Limb (tissue), 2 donors: ENCODE measurements around the gene TANK.
"Not testable (repeated sequence)": the region's sequence is repeated elsewhere in the genome, so short reads cannot be mapped to it uniquely, and the experiment has no call there.

Experiments
- DNase-seq, 2 donors: peaks; one replicate each; pipeline ENCODE4 v3.0.0-alpha.2; 2016; ENCODE audit errors: extremely low spot score in 2 of 2

TANK gene

DNA sequence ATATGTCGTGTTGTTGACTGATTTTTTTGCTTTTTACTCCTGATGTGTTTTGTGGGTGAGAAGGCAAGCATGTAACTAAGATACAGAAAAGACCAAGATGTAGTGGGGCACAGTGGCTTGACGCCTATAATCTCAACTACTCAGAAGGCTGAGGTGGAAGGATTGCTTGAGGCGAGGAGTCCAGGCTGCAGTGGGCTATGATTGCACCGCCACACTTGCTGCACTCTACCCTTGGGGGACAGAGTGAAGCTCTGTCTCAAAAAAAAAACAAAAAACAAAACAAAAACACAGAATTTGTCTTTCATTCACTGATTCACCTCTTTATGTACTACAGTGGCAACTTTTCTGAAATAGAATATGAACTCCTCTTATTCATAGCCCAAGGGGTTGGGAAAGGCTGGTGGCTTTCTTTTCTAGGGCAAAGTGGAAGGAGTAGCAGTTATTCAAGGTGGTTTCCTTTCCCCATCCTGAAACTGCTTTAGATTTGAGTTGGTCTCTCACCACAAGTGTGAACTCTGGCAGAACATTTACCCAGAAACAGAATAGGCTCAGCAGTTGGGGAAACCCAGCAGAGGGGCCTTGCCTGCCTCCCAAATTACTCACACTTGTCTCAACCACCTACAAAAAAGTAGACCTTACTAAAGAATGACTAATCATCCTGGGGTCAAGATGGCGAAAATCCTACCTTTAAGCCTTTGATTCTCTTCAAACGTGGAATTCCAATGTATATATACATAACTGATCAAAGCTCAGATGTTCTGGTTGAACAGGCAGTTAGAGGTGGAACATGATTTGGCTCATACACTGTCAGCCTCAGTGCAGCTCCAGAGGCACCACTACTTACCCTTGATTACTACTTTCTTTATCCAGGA, 6.5 kb downstream of the TANK start:
- DNase-seq: no peak

GRCh38 chr2:161169335-161169734, 9.1 kb downstream of the TANK start:
- no peak for DNase-seq

GRCh38 chr2:161170377-161170776, 10.1 kb downstream of the TANK start:
- no peak for DNase-seq

- DNase-seq: no peak
Measured at GRCh38 chr2:161170958-161171932, 11.0 kb downstream of the TANK start.

- no peak for DNase-seq
Measured at GRCh38 chr2:161172901-161173540, 12.8 kb downstream of the TANK start.

- no peak for DNase-seq
Measured at GRCh38 chr2:161173541-161174194, 13.4 kb downstream of the TANK start.

DNA sequence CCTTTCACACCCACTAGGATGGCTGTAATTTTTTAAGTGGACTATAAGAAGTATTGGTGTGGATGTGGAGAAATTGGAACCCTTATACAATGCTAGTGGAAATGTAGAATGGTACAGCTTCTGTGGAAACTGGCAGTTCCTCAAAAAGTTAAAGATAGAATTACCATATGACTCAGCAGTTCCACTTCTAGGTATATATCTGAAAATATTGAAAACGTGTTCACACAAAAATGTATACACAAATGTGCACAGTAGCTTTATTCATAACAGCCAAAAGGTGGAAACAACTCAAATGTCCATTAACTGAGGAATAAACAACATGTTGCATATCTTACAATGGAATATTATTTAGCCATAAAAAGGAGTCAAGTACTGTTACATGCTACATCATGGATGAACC, 17.7 kb downstream of the TANK start:
- DNase-seq: no peak

GRCh38 chr2:161178756-161179155, 18.5 kb downstream of the TANK start:
- DNase-seq: no peak

DNA sequence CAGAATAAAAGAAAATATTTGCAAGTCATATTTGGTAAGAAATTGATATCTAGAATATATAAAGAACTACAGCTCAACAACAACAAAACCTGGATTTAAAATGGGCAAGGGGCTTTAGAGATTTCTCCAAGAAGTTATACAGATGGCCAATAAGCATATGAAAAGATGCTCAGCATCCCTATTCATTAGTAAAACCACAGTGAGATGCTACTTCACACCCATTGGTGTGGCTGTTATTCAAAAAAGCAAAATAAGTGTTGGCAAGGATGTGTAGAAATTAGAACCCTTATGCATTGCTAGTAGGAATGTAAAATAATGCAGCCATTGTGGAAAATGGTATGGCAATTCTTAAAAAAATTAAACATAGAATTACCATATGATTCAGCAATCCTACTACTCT, 29.8 kb downstream of the TANK start:
- no peak for DNase-seq

GRCh38 chr2:161195602-161196001, 35.4 kb downstream of the TANK start:
- not testable (repeated sequence) for DNase-seq

GRCh38 chr2:161199912-161200701, 39.9 kb downstream of the TANK start:
- no peak for DNase-seq

GRCh38 chr2:161204846-161205245, 44.6 kb downstream of the TANK start:
- DNase-seq: no peak

- DNase-seq: no peak
Measured at GRCh38 chr2:161206471-161207032, 46.3 kb downstream of the TANK start.

DNA sequence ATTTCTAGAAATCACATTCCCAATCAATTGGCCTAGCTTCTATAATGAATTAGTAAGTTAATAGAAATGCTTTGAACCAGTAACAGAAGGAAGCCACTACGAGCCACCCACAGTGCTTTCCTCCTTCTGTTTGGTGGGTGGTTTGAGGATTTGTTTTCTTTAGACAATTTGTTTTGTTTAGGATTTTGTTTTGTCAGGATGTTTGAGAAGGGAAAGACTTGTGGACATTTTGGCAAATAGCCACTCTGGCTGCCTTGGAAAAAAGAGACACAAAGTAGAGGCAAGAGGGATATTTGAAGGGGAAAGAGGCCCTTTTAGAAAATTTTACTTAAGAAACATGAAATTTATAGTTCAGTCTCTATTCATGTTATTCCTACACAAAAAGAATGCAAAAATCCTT, 47.7 kb downstream of the TANK start:
- no peak for DNase-seq

- no peak for DNase-seq
Measured at GRCh38 chr2:161208527-161209139, 48.4 kb downstream of the TANK start.

GRCh38 chr2:161209902-161210301, 49.7 kb downstream of the TANK start:
- DNase-seq: no peak

- DNase-seq: no peak
Measured at GRCh38 chr2:161217597-161218185, 57.5 kb downstream of the TANK start.

- no peak for DNase-seq
Measured at GRCh38 chr2:161219211-161219610, 59.0 kb downstream of the TANK start.

DNA sequence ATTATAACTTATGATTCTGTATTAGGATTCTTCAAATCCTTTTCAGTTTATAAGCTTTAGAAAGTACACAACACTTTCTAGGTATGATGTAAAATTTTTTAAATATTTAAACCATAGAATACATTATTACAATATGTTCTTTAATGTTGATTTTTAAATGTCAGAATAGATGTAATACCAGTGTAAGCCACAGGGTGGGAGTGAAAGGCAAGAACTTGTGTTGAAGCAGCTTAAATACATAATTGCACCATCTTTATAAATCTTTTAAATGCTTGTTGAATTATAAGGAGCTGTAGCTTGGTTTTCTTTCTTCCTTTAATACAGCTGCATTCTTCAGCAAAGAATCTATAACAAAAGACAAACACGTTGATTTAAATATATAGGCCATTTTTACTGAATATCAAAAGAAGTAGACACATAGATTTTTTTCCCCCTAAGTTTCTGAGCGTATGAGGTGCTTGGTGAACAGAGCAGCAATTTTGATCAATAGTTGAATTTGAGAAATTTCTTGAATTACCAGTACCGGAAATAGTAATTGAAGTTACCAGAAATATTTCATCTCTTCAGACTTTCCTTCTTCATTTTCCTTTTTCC, 63.0 kb downstream of the TANK start:
- peak in 1 of 2 donors; percentile 35 for DNase-seq
